Measurements from ENCODE around the gene BNC2. TPM values are rescaled to one million over a fixed set of nuclear protein-coding genes. Genes with fewer than 3 reads are reported as not detected.

BNC2 gene
- total RNA-seq, 1 donor from 2014 or later, result 5.4 TPM

- Mint-ChIP-seq H3K4me1 (peaks cover 40% of the 10 kb centered on the region), H3K36me3 (ENCODE audit: low read depth) (no peaks in the 10 kb centered on the region), H3K9me3 (no peaks in the 10 kb centered on the region), H3K27me3 (ENCODE audit: low read depth) (peaks cover 41% of the 10 kb centered on the region), H3K4me3 (no peak overlapping the region), H3K27ac (ENCODE audit: unreplicated experiment) (no peak overlapping the region)
- no peak for DNase-seq (ENCODE audit: low read depth, low spot score)
- TF ChIP-seq CTCF (conservative IDR thresholded peaks at IDR 0.05), result no peak
Measured at GRCh38 chr9:16823906-16824305, 46.6 kb downstream of the BNC2 start.

- Mint-ChIP-seq H3K4me3 (no peak overlapping the region), H3K9me3 (no peaks in the 10 kb centered on the region), H3K36me3 (ENCODE audit: low read depth) (no peaks in the 10 kb centered on the region), H3K4me1 (peaks cover 22% of the 10 kb centered on the region), H3K27me3 (ENCODE audit: low read depth) (peaks cover 21% of the 10 kb centered on the region), H3K27ac (ENCODE audit: unreplicated experiment) (no peak overlapping the region)
- DNase-seq (ENCODE audit: low read depth, low spot score), result no peak
- no peak for TF ChIP-seq CTCF (conservative IDR thresholded peaks at IDR 0.05)
Measured at GRCh38 chr9:16821344-16821743, 49.1 kb downstream of the BNC2 start.

- Mint-ChIP-seq H3K4me1 (peaks cover 6% of the 10 kb centered on the region), H3K36me3 (ENCODE audit: low read depth) (no peaks in the 10 kb centered on the region), H3K9me3 (peaks cover 3% of the 10 kb centered on the region), H3K27me3 (ENCODE audit: low read depth) (no peaks in the 10 kb centered on the region), H3K27ac (ENCODE audit: unreplicated experiment) (no peak overlapping the region), H3K4me3 (no peak overlapping the region)
- no peak for DNase-seq (ENCODE audit: low read depth, low spot score)
- TF ChIP-seq CTCF (conservative IDR thresholded peaks at IDR 0.05), result no peak
Measured at GRCh38 chr9:16817514-16817913, 53.0 kb downstream of the BNC2 start.

GRCh38 chr9:16817002-16817401, 53.5 kb downstream of the BNC2 start:
- H3K27me3 Mint-ChIP-seq (ENCODE audit: low read depth), result no peaks in the 10 kb centered on the region
- H3K4me1 Mint-ChIP-seq, result peaks cover 6% of the 10 kb centered on the region
- no peaks in the 10 kb centered on the region for H3K36me3 Mint-ChIP-seq (ENCODE audit: low read depth)
- no peak for DNase-seq (ENCODE audit: low read depth, low spot score)
- H3K9me3 Mint-ChIP-seq, result peaks cover 3% of the 10 kb centered on the region
- no peak overlapping the region for H3K4me3 Mint-ChIP-seq
- no peak overlapping the region for H3K27ac Mint-ChIP-seq (ENCODE audit: unreplicated experiment)
- no peak for TF ChIP-seq CTCF (conservative IDR thresholded peaks at IDR 0.05)

GRCh38 chr9:16816011-16816410, 54.5 kb downstream of the BNC2 start:
- Mint-ChIP-seq H3K4me3 (no peak overlapping the region), H3K36me3 (ENCODE audit: low read depth) (no peaks in the 10 kb centered on the region), H3K27me3 (ENCODE audit: low read depth) (no peaks in the 10 kb centered on the region), H3K4me1 (peaks cover 6% of the 10 kb centered on the region), H3K9me3 (peaks cover 3% of the 10 kb centered on the region), H3K27ac (ENCODE audit: unreplicated experiment) (no peak overlapping the region)
- no peak for DNase-seq (ENCODE audit: low read depth, low spot score)
- no peak for TF ChIP-seq CTCF (conservative IDR thresholded peaks at IDR 0.05)

- TF ChIP-seq CTCF (conservative IDR thresholded peaks at IDR 0.05), result no peak
- Mint-ChIP-seq H3K36me3 (ENCODE audit: low read depth) (no peaks in the 10 kb centered on the region), H3K27me3 (ENCODE audit: low read depth) (no peaks in the 10 kb centered on the region), H3K27ac (ENCODE audit: unreplicated experiment) (no peak overlapping the region), H3K4me3 (no peak overlapping the region), H3K9me3 (peaks cover 3% of the 10 kb centered on the region), H3K4me1 (peaks cover 11% of the 10 kb centered on the region)
- no peak for DNase-seq (ENCODE audit: low read depth, low spot score)
Measured at GRCh38 chr9:16815079-16815478, 55.4 kb downstream of the BNC2 start.
